Tibial artery (tissue), 4 donors: Measurements from ENCODE around the gene TBC1D2B.
"Not testable (repeated sequence)": the region's sequence is repeated elsewhere in the genome, so short reads cannot be mapped to it uniquely, and the experiment has no call there.

Source experiments
- DNase-seq, 2 donors: peaks; one replicate each; pipeline ENCODE4 v3.0.0-alpha.2; 2019
- H3K27ac ChIP-seq, 2 donors: fragments of 200-600 bp; sonication (generic) in 1 of 2; 1 replicate in 1 of 2; 2 replicates in 1 of 2; pipeline ENCODE4 v1.5.1; 2018 to 2019; ENCODE audit warnings: mild to moderate bottlenecking in 1 of 2
- H3K27me3 ChIP-seq, 2 donors: fragments of 200-600 bp; sonication (generic) in 1 of 2; one replicate each; pipeline versions ENCODE4 v1.5.1 to v1.6.0; 2016 to 2019
- H3K36me3 ChIP-seq, 3 donors: fragments of 200-600 bp; sonication (generic) in 2 of 3; one replicate each; pipeline ENCODE4 v1.5.1; 2016 to 2019; ENCODE audit warnings: mild to moderate bottlenecking in 2 of 3
- H3K4me1 ChIP-seq, 4 donors: fragments of 200-600 bp; sonication (generic) in 2 of 4; 1 replicate in 3 of 4; 2 replicates in 1 of 4; pipeline ENCODE4 v1.5.1; 2016 to 2019
- H3K4me3 ChIP-seq, 2 donors: fragments of 200-600 bp; sonication (generic) in 1 of 2; 1 replicate in 1 of 2; 2 replicates in 1 of 2; pipeline ENCODE4 v1.5.1; 2018 to 2019; ENCODE audit warnings: mild to moderate bottlenecking in 2 of 2
- H3K9me3 ChIP-seq, 3 donors: fragments of 200-600 bp; sonication (generic) in 1 of 3; one replicate each; pipeline ENCODE4 v1.5.1; 2016 to 2019
- CTCF ChIP-seq, 2 experiments: fragments of 200-600 bp in 1 of 2; fragments of 450-650 bp in 1 of 2; IDR thresholded peaks; one replicate each; pipeline ENCODE4 v1.5.1; 2017 to 2019; ENCODE audit warnings: antibody characterized with exemption in 2 of 2, mild to moderate bottlenecking in 1 of 2, moderate library complexity in 1 of 2
- intact Hi-C: fragments of 100-400 bp; cut with DNase I; formaldehyde crosslinking; loops from one replicate; pipeline ENCODE4 v1.15.0; 2023; ENCODE audit warnings: low total_unique reads

Gene TBC1D2B

GRCh38 chr15:77981281-77982126, 96.0 kb downstream of the TBC1D2B start:
- intact Hi-C loops: loop anchor here (5.0 kb wide), 1 partner anchor 896 kb away; no protein-coding TSS in a partner anchor
- DNase-seq: peak in 1 of 2 donors; percentile 55
- no peaks in the 10 kb centered on the region for H3K9me3 ChIP-seq
- H3K27ac ChIP-seq: no peak overlapping the region
- H3K4me3 ChIP-seq: no peak overlapping the region
- no peaks in the 10 kb centered on the region for H3K36me3 ChIP-seq
- no peak for TF ChIP-seq CTCF (IDR thresholded peaks at IDR 0.05)
- H3K27me3 ChIP-seq: peaks cover 0 to 3% of the 10 kb centered on the region in 2 donors
- H3K4me1 ChIP-seq: peaks cover 0 to 5% (median 0%) of the 10 kb centered on the region in 4 donors

- H3K27me3 ChIP-seq, H3K9me3 ChIP-seq, H3K4me3 ChIP-seq, H3K27ac ChIP-seq, H3K4me1 ChIP-seq, DNase-seq, H3K36me3 ChIP-seq: not testable (repeated sequence)
- intact Hi-C loops: loop anchor here (5.0 kb wide), 1 partner anchor 897 kb away; no protein-coding TSS in a partner anchor
Measured at GRCh38 chr15:77980674-77981073, 96.8 kb downstream of the TBC1D2B start.

GRCh38 chr15:77980098-77980497, 97.4 kb downstream of the TBC1D2B start:
- H3K4me1 ChIP-seq: peaks cover 0 to 5% (median 0%) of the 10 kb centered on the region in 4 donors
- H3K27me3 ChIP-seq: no peaks in the 10 kb centered on the region
- no peak overlapping the region for H3K27ac ChIP-seq
- DNase-seq: peak in 1 of 2 donors; percentile 38
- TF ChIP-seq CTCF (IDR thresholded peaks at IDR 0.05): no peak
- H3K4me3 ChIP-seq: no peak overlapping the region
- H3K9me3 ChIP-seq: no peaks in the 10 kb centered on the region
- H3K36me3 ChIP-seq: no peaks in the 10 kb centered on the region
- intact Hi-C loops: loop anchor here (5.0 kb wide), 1 partner anchor 897 kb away; no protein-coding TSS in a partner anchor

- H3K4me3 ChIP-seq, H3K27me3 ChIP-seq, H3K36me3 ChIP-seq, H3K27ac ChIP-seq, intact Hi-C loops, H3K9me3 ChIP-seq: not testable (repeated sequence)
- peak in 1 of 2 donors; percentile 63 for DNase-seq
- peaks cover 0 to 12% (median 4%) of the 10 kb centered on the region in 4 donors for H3K4me1 ChIP-seq
Measured at GRCh38 chr15:77979157-77979556, 98.4 kb downstream of the TBC1D2B start.

- H3K36me3 ChIP-seq, H3K27me3 ChIP-seq, H3K9me3 ChIP-seq, intact Hi-C loops, H3K27ac ChIP-seq, DNase-seq, H3K4me3 ChIP-seq: not testable (repeated sequence)
- H3K4me1 ChIP-seq: peaks cover 0 to 13% (median 8%) of the 10 kb centered on the region in 4 donors
Measured at GRCh38 chr15:77978759-77979145, 98.8 kb downstream of the TBC1D2B start.

GRCh38 chr15:77977903-77978758, 99.4 kb downstream of the TBC1D2B start:
- H3K27me3 ChIP-seq, H3K4me3 ChIP-seq, intact Hi-C loops, H3K36me3 ChIP-seq, H3K9me3 ChIP-seq, H3K27ac ChIP-seq: not testable (repeated sequence)
- DNase-seq: peak in 1 of 2 donors; percentile 57
- H3K4me1 ChIP-seq: peaks cover 0 to 12% (median 10%) of the 10 kb centered on the region in 4 donors

- peaks cover 0 to 12% (median 10%) of the 10 kb centered on the region in 4 donors for H3K4me1 ChIP-seq
- H3K4me3 ChIP-seq, H3K9me3 ChIP-seq, H3K27ac ChIP-seq, H3K27me3 ChIP-seq, H3K36me3 ChIP-seq, intact Hi-C loops: not testable (repeated sequence)
- peak in 1 of 2 donors; percentile 60 for DNase-seq
Measured at GRCh38 chr15:77976760-77977525, 100.6 kb downstream of the TBC1D2B start.

- peak in 1 of 2 donors; percentile 61 for DNase-seq
- H3K36me3 ChIP-seq, H3K4me3 ChIP-seq, H3K27ac ChIP-seq, H3K27me3 ChIP-seq, H3K9me3 ChIP-seq, intact Hi-C loops: not testable (repeated sequence)
- peaks cover 0 to 12% (median 10%) of the 10 kb centered on the region in 4 donors for H3K4me1 ChIP-seq
Measured at GRCh38 chr15:77976095-77976450, 101.4 kb downstream of the TBC1D2B start.
